ENCODE measurements around the gene HBZ.

GRCh38 chr16:152141-153128, at the start of gene HBZ:
- TF ChIP-seq POLR2A (IDR thresholded peaks at IDR 0.05) (no peak), CTCF (IDR thresholded peaks at IDR 0.05) (no peak)
